Breast epithelium (tissue), 4 donors: ENCODE results near the gene ITPRIPL1. TPM values are rescaled to one million over a fixed set of nuclear protein-coding genes. Genes with fewer than 3 reads are reported as not detected.

ENCODE experiments used
- DNase-seq, 2 donors: peaks; one replicate each; pipeline ENCODE4 v3.0.0-alpha.2; 2019; ENCODE audit warnings: low spot score in 2 of 2
- H3K27ac ChIP-seq, 2 donors: fragments of 200-600 bp; sonication (generic) in 1 of 2; one replicate each; pipeline ENCODE4 v1.5.1; 2016 to 2019; ENCODE audit warnings: mild to moderate bottlenecking in 1 of 2
- H3K27me3 ChIP-seq, 2 donors: fragments of 200-600 bp; sonication (generic) in 1 of 2; one replicate each; pipeline versions ENCODE4 v1.5.1 to v1.6.0; 2017 to 2019; ENCODE audit warnings: control low read depth in 1 of 2, mild to moderate bottlenecking in 1 of 2
- H3K36me3 ChIP-seq: fragments of 200-600 bp; one replicate; pipeline ENCODE4 v1.5.1; 2019
- H3K4me1 ChIP-seq, 2 donors: fragments of 200-600 bp; sonication (generic); one replicate each; pipeline ENCODE4 v1.5.1; 2016 to 2019; ENCODE audit warnings: control low read depth in 1 of 2
- H3K4me3 ChIP-seq, 3 donors: fragments of 200-600 bp; sonication (generic); 1 replicate in 2 of 3; 2 replicates in 1 of 3; pipeline ENCODE4 v1.5.1; 2016 to 2019; ENCODE audit warnings: mild to moderate bottlenecking in 3 of 3, moderate library complexity in 2 of 3
- H3K9me3 ChIP-seq, 2 donors: fragments of 200-600 bp; sonication (generic) in 1 of 2; one replicate each; pipeline ENCODE4 v1.5.1; 2016 to 2019; ENCODE audit warnings: control low read depth in 1 of 2
- POLR2A ChIP-seq: fragments of 450-650 bp; IDR thresholded peaks from one replicate; pipeline ENCODE4 v1.6.1; 2016; ENCODE audit warnings: antibody characterized with exemption, mild to moderate bottlenecking, moderate library complexity
- POLR2AphosphoS5 ChIP-seq, 3 donors: sonication (generic); formaldehyde crosslinking; IDR thresholded peaks; one replicate each; pipeline ENCODE4 v1.6.1; 2017; ENCODE audit warnings: antibody characterized with exemption in 3 of 3
- intact Hi-C: fragments of 100-400 bp; cut with DNase I; formaldehyde crosslinking; loops from one replicate; pipeline ENCODE4 v1.15.1; 2023; ENCODE audit warnings: low total_unique reads
- total RNA-seq, 3 donors: library from RNA; depleted of rRNA; stranded (reverse); fragments of >200 nt; gene quantifications; one replicate each; pipeline ENCODE4 v1.1.0, GENCODE V29; 2016
- TF ChIP-seq, protein P1 (sequence below), 3 donors: fragments of 450-650 bp; IDR thresholded peaks; one replicate each; pipeline ENCODE4 v1.5.1; 2016 to 2017; ENCODE audit warnings: antibody characterized with exemption in 3 of 3, mild to moderate bottlenecking in 3 of 3, moderate library complexity in 3 of 3

The ITPRIPL1 gene
- total RNA-seq, 3 donors from 2014 or later = 0.64 to 11.1 (median 6.9) TPM

DNA sequence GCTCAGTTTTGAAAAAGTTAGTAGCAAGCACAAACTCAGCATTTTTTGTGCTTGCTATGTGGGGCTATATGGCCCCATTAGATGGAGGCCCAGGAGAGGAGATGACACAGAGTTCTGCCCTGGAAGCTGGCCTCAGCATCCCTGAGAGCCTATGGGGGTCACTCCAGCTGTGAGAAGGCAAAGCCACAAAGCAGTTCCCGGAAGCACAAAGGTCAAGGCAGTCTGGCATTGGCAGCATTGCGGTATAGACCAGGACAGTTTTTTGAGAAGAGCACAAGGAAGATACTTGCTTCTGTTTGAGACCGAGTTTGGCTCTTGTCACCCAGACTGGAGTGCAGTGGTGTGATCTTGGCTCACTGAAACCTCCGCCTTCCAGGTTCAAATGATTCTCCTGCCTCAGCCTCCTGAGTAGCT is 7.5 kb upstream of the ITPRIPL1 start:
- Histone ChIP-seq H3K4me3 (no peak overlapping the region), H3K27ac (no peak overlapping the region), H3K4me1 (no peaks in the 10 kb centered on the region), H3K27me3 (no peaks in the 10 kb centered on the region), H3K36me3 (no peaks in the 10 kb centered on the region), H3K9me3 (no peaks in the 10 kb centered on the region)
- intact Hi-C loops = no loop called here
- TF ChIP-seq POLR2AphosphoS5 (IDR thresholded peaks at IDR 0.05) (no peak), POLR2A (no peak)
- TF ChIP-seq, protein P1, sequence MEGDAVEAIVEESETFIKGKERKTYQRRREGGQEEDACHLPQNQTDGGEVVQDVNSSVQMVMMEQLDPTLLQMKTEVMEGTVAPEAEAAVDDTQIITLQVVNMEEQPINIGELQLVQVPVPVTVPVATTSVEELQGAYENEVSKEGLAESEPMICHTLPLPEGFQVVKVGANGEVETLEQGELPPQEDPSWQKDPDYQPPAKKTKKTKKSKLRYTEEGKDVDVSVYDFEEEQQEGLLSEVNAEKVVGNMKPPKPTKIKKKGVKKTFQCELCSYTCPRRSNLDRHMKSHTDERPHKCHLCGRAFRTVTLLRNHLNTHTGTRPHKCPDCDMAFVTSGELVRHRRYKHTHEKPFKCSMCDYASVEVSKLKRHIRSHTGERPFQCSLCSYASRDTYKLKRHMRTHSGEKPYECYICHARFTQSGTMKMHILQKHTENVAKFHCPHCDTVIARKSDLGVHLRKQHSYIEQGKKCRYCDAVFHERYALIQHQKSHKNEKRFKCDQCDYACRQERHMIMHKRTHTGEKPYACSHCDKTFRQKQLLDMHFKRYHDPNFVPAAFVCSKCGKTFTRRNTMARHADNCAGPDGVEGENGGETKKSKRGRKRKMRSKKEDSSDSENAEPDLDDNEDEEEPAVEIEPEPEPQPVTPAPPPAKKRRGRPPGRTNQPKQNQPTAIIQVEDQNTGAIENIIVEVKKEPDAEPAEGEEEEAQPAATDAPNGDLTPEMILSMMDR (IDR thresholded peaks at IDR 0.05) = no peak
- no peak for DNase-seq

GRCh38 chr2:96318723-96319122 is 6.4 kb upstream of the ITPRIPL1 start:
- Histone ChIP-seq H3K4me3 (no peak overlapping the region), H3K9me3 (no peaks in the 10 kb centered on the region), H3K27me3 (no peaks in the 10 kb centered on the region), H3K36me3 (no peaks in the 10 kb centered on the region), H3K4me1 (no peaks in the 10 kb centered on the region), H3K27ac (no peak overlapping the region)
- TF ChIP-seq POLR2AphosphoS5 (IDR thresholded peaks at IDR 0.05) (no peak), POLR2A (no peak)
- TF ChIP-seq, protein P1 (IDR thresholded peaks at IDR 0.05) = no peak
- intact Hi-C loops = no loop called here
- no peak for DNase-seq

- no peaks in the 10 kb centered on the region for H3K27me3 ChIP-seq
- H3K27ac ChIP-seq = no peak overlapping the region
- no peaks in the 10 kb centered on the region for H3K4me1 ChIP-seq
Measured at GRCh38 chr2:96319396-96319795, 5.7 kb upstream of the ITPRIPL1 start.

GRCh38 chr2:96320326-96320725 is 4.8 kb upstream of the ITPRIPL1 start:
- intact Hi-C loops = loop anchor here (10.0 kb wide), 2 partner anchors 204 to 1166 kb away; partner anchors contain the start of gene ZNF514
- TF ChIP-seq POLR2A = no peak
- TF ChIP-seq, protein P1 (IDR thresholded peaks at IDR 0.05) = no peak
- TF ChIP-seq POLR2AphosphoS5 (IDR thresholded peaks at IDR 0.05) = no peak
- H3K27me3 ChIP-seq = no peaks in the 10 kb centered on the region
- H3K27ac ChIP-seq = no peak overlapping the region
- no peak for DNase-seq
- no peaks in the 10 kb centered on the region for H3K36me3 ChIP-seq
- peaks cover 0 to 5% of the 10 kb centered on the region in 2 donors for H3K4me1 ChIP-seq
- H3K9me3 ChIP-seq = no peaks in the 10 kb centered on the region
- H3K4me3 ChIP-seq = no peak overlapping the region

More at GRCh38 chr2:96319396-96319795, 5.7 kb upstream of the ITPRIPL1 start:
- H3K9me3 ChIP-seq = no peaks in the 10 kb centered on the region
- no peak for DNase-seq
- intact Hi-C loops = no loop called here
- no peak for TF ChIP-seq POLR2A
- no peak for TF ChIP-seq POLR2AphosphoS5 (IDR thresholded peaks at IDR 0.05)
- TF ChIP-seq, protein P1 (IDR thresholded peaks at IDR 0.05) = no peak
- no peak overlapping the region for H3K4me3 ChIP-seq
- no peaks in the 10 kb centered on the region for H3K36me3 ChIP-seq

DNA sequence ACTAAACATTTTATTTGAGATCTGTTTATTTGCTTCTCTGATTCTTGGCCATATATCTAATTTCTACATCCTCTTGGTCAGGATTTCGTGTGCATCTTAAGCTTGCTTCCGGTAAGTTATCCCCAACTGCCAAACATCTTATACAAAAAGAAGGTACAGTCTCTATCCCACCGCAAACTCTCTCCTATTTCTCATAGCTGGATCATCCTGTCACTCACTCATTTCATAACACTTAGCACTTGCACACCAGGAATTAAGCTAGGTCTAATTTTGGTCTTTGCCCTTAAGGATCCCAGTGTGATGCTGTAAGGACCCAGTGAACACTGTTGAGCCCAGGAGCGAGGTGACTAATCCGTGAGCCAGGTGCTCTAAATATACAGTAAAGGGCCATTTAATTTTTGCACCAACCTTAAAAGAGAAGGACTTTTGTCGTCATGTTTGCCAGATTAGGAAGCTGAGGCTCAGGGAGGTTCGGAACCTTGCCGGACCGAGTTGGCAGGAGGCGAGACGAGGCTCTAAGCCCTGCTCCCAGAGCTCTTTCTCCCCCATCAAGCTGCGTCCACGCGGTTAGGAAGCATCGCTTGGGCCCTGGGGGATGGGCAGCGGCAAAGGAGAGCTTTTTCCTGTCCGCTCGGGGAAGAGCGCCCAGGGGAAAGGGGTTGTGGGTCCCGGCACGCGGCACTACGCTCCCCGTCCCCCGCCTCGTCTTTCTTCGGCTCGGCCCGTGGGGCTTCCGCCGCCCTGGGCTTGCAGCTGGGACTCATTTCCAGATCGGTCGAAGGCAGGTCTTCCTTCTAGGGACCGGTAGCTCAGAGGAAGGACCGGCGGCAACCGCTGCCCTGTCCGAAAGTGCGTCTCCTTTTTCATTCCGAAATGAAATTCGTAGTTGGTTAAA is 4.1 kb upstream of the ITPRIPL1 start:
- no peaks in the 10 kb centered on the region for H3K9me3 ChIP-seq
- H3K27me3 ChIP-seq = no peaks in the 10 kb centered on the region
- no peaks in the 10 kb centered on the region for H3K36me3 ChIP-seq
- peak overlapping the region; percentile 57 to 58 for H3K27ac ChIP-seq
- H3K4me3 ChIP-seq = peak overlapping the region; percentile 60 to 81 (median 68)
- intact Hi-C loops = loop anchor here (10.0 kb wide), 2 partner anchors 204 to 1166 kb away; partner anchors contain the start of gene ZNF514
- TF ChIP-seq POLR2A = no peak
- TF ChIP-seq POLR2AphosphoS5 (IDR thresholded peaks at IDR 0.05) = no peak
- DNase-seq = no peak
- peaks cover 0 to 5% of the 10 kb centered on the region in 2 donors for H3K4me1 ChIP-seq
